Skeletal muscle satellite cell (primary cell): ENCODE results near the gene SPTLC2.
A peak's percentile ranks its signal among the peaks of the same experiment; 100 is the strongest.
"Not testable (repeated sequence)": the region's sequence is repeated elsewhere in the genome, so short reads cannot be mapped to it uniquely, and the experiment has no call there.

Experiments used
- H3K27me3 ChIP-seq: 2 replicates; pipeline ENCODE4 v1.7.0; 2013; ENCODE audit warnings: low read length; ENCODE audit not compliant: control insufficient read depth, insufficient read depth
- H3K36me3 ChIP-seq: 2 replicates; pipeline ENCODE4 v1.7.0; 2013; ENCODE audit warnings: mild to moderate bottlenecking, control low read depth, low read length; ENCODE audit not compliant: insufficient read depth
- H3K4me1 ChIP-seq: 2 replicates; pipeline ENCODE4 v1.7.0; 2013; ENCODE audit warnings: low read length; ENCODE audit not compliant: control insufficient read depth, insufficient read depth
- H3K4me2 ChIP-seq: 2 replicates; pipeline ENCODE4 v1.7.0; 2013; ENCODE audit warnings: mild to moderate bottlenecking, low read length
- H3K4me3 ChIP-seq: 2 replicates; pipeline ENCODE4 v1.7.0; 2013; ENCODE audit warnings: low read length
- H3K9ac ChIP-seq: 2 replicates; pipeline ENCODE4 v1.7.0; 2013; ENCODE audit warnings: mild to moderate bottlenecking, low read depth, low read length, moderate library complexity
- H3K9me3 ChIP-seq: replicated peaks from 2 replicates; pipeline ENCODE4 v1.7.0; 2013; ENCODE audit warnings: mild to moderate bottlenecking, control low read depth, low read length

SPTLC2 gene

DNA sequence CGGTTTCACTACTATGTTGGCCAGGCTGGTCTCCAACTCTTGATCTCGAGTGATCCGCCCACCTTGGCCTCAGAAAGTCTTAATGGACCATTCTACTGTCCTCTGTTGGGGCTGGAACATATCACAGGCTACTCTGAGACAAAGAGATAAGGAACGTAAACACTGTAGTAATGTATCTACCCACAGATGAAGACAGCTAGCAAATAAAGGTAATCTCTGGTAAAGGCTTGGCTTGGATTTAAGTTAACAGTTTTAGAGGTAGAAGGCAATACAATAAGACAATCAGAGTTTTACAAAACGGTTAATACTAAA is 73.2 kb downstream of the SPTLC2 start:
- H3K27me3 ChIP-seq: no peaks in the 10 kb centered on the region
- H3K9me3 ChIP-seq: no peaks in the 10 kb centered on the region
- H3K36me3 ChIP-seq: peaks cover 40% of the 10 kb centered on the region
- H3K4me2 ChIP-seq: no peak overlapping the region
- H3K4me1 ChIP-seq: peaks cover 18% of the 10 kb centered on the region
- H3K9ac ChIP-seq: no peak overlapping the region
- H3K4me3 ChIP-seq: no peak overlapping the region

- peaks cover 37% of the 10 kb centered on the region for H3K36me3 ChIP-seq
- H3K9me3 ChIP-seq: no peaks in the 10 kb centered on the region
- H3K4me2 ChIP-seq: no peak overlapping the region
- peak overlapping the region; percentile 44 for H3K9ac ChIP-seq
- peaks cover 18% of the 10 kb centered on the region for H3K4me1 ChIP-seq
- H3K27me3 ChIP-seq: no peaks in the 10 kb centered on the region
- no peak overlapping the region for H3K4me3 ChIP-seq
Observed at GRCh38 chr14:77542421-77543239, 73.8 kb downstream of the SPTLC2 start.

DNA sequence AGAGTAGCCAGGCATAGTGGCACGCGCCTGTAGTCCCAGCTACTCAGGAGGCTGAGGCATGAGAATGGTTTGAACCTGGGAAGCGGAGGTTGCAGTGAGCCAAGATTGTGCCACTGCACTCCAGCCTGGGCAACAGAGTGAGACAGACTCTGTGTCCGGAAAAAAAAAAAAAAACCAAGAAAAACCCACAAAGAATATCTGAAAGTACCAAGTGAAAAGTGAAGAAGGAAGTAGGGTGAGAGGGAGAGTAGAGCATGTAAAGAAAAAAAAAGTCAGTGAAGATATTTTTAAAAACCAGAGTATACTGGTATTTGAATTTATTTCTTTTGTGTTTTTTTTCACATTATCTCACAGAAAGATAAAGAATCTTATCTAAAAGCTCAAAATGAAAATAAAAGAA is 74.5 kb downstream of the SPTLC2 start:
- Histone ChIP-seq H3K9ac (no peak overlapping the region), H3K9me3 (no peaks in the 10 kb centered on the region), H3K36me3 (peaks cover 30% of the 10 kb centered on the region), H3K4me2 (no peak overlapping the region), H3K4me1 (peaks cover 18% of the 10 kb centered on the region), H3K4me3 (no peak overlapping the region), H3K27me3 (no peaks in the 10 kb centered on the region)

- H3K36me3 ChIP-seq: peaks cover 13% of the 10 kb centered on the region
- H3K4me3 ChIP-seq: not testable (repeated sequence)
Observed at GRCh38 chr14:77536951-77537350, 79.5 kb downstream of the SPTLC2 start.

DNA sequence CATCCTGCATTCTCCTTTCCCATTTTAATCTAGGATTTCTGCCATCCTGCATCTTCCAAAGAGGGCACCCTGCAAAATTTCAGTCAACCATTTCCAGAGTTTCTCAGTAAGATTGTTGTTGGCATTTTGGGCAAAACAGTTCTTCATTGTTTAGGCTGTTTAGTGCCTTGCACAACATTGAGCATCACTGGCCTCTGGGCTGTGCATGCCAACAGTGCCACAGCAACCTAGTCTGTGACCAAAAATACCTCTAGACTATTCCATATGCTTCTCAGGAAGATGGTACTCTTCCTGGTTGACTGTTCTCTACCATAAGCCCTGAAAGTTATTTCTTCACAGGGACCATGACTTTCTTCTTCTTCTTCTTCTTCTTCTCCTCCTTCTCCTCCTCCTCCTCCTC is 85.4 kb downstream of the SPTLC2 start:
- Histone ChIP-seq H3K4me2 (no peak overlapping the region), H3K36me3 (peaks cover 5% of the 10 kb centered on the region), H3K4me3 (no peak overlapping the region), H3K9ac (no peak overlapping the region), H3K4me1 (no peaks in the 10 kb centered on the region), H3K27me3 (no peaks in the 10 kb centered on the region), H3K9me3 (no peaks in the 10 kb centered on the region)

More at GRCh38 chr14:77536951-77537350, 79.5 kb downstream of the SPTLC2 start:
- not testable (repeated sequence) for H3K9ac ChIP-seq, H3K9me3 ChIP-seq, H3K4me2 ChIP-seq, H3K27me3 ChIP-seq, H3K4me1 ChIP-seq

DNA sequence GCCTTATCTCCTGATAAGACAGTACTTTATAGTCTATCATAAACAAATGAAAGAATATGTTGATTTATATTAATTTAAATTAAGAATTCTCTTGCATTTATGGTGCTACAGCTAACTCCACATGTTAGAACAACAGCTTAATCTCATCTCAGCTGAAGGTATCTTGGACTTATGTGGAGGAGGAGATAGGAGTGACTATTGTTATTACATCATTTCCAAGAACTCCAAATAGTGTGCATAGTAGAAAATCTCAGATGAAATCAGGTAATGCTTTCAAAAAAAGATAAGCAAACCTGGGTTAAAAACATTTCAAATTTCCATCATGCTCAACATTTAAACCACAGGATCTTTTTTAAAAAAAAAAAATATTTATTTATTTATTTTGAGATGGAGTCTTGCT is 86.5 kb downstream of the SPTLC2 start:
- H3K4me1 ChIP-seq: no peaks in the 10 kb centered on the region
- H3K4me3 ChIP-seq: no peak overlapping the region
- no peaks in the 10 kb centered on the region for H3K36me3 ChIP-seq
- no peak overlapping the region for H3K9ac ChIP-seq
- no peak overlapping the region for H3K4me2 ChIP-seq
- H3K9me3 ChIP-seq: no peaks in the 10 kb centered on the region
- no peaks in the 10 kb centered on the region for H3K27me3 ChIP-seq

GRCh38 chr14:77529213-77529612 is 87.2 kb downstream of the SPTLC2 start:
- Histone ChIP-seq H3K4me3 (no peak overlapping the region), H3K9me3 (no peaks in the 10 kb centered on the region), H3K36me3 (peaks cover 5% of the 10 kb centered on the region), H3K4me2 (no peak overlapping the region), H3K27me3 (no peaks in the 10 kb centered on the region), H3K4me1 (no peaks in the 10 kb centered on the region), H3K9ac (no peak overlapping the region)

DNA sequence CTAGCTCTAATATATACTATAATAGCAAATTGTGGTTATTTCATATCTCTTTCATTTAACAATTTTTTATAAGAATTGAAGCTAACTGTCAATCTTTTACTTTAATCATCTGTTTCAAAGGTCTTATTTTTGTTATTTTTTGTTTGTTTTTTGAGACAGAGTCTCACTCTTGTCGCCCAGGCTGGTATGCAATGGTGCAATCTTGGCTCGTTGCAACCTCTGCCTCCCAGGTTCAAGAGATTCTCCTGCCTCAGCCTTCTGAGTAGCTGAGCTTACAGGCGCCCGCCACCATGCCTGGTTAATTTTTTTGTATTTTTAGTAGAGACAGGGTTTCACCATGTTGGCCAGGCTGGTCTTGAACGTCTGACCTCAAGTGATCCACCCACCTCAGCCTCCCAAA is 87.7 kb downstream of the SPTLC2 start:
- not testable (repeated sequence) for H3K27me3 ChIP-seq, H3K4me2 ChIP-seq, H3K36me3 ChIP-seq, H3K4me1 ChIP-seq, H3K9me3 ChIP-seq, H3K9ac ChIP-seq, H3K4me3 ChIP-seq

DNA sequence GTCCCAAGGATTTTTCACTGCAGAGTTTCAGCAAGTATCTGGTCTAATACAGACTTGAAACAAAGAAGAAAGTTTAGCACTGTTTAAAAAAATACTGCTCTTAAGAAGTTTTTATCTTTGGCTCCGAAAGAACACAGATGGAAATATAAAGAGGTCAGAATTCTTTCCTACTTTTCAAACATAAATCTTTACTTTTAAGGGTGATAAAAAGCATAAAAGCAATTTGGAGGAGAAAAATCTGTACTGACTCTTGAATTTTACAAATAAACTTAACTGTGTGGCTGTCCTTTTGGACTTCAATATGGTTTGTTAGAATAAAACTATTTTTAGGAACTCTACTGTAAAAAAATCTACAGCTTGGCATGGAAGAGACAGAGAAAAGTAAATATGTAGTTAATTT is 90.2 kb downstream of the SPTLC2 start:
- Histone ChIP-seq H3K4me2 (no peak overlapping the region), H3K27me3 (no peaks in the 10 kb centered on the region), H3K36me3 (peaks cover 13% of the 10 kb centered on the region), H3K4me3 (no peak overlapping the region), H3K9me3 (no peaks in the 10 kb centered on the region), H3K9ac (no peak overlapping the region), H3K4me1 (no peaks in the 10 kb centered on the region)

- no peaks in the 10 kb centered on the region for H3K27me3 ChIP-seq
- H3K4me1 ChIP-seq: no peaks in the 10 kb centered on the region
- H3K9ac ChIP-seq: no peak overlapping the region
- H3K36me3 ChIP-seq: peaks cover 29% of the 10 kb centered on the region
- H3K4me2 ChIP-seq: no peak overlapping the region
- no peaks in the 10 kb centered on the region for H3K9me3 ChIP-seq
- H3K4me3 ChIP-seq: no peak overlapping the region
Observed at GRCh38 chr14:77524536-77524935, 91.9 kb downstream of the SPTLC2 start.

GRCh38 chr14:77523109-77523508 is 93.3 kb downstream of the SPTLC2 start:
- no peaks in the 10 kb centered on the region for H3K9me3 ChIP-seq
- H3K4me2 ChIP-seq: no peak overlapping the region
- H3K9ac ChIP-seq: no peak overlapping the region
- H3K4me3 ChIP-seq: no peak overlapping the region
- no peaks in the 10 kb centered on the region for H3K27me3 ChIP-seq
- H3K4me1 ChIP-seq: no peaks in the 10 kb centered on the region
- H3K36me3 ChIP-seq: peaks cover 34% of the 10 kb centered on the region

DNA sequence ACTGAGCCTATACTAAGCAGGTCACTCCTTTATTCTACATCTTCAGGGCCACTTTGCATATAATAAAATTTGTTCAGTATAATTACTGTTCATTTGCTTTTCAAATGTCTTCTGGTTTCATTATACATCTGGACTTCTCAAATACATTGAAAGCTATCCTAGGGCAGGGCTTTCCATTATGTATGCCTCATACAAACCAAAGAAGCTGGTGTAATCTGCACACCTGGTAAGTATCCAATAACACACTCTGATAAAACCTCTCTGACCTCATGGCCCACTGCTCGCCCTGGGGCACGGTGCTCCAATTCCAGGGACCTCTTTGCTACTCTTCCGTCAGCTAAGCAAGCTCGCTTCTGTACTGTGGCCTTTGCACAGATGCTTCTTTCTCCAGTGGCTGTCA is 95.9 kb downstream of the SPTLC2 start:
- Histone ChIP-seq H3K4me3 (no peak overlapping the region), H3K36me3 (peaks cover 45% of the 10 kb centered on the region), H3K4me2 (no peak overlapping the region)

More for the DNA sequence above, 95.9 kb downstream of the SPTLC2 start:
- Histone ChIP-seq H3K9ac (no peak overlapping the region), H3K4me1 (no peaks in the 10 kb centered on the region), H3K27me3 (no peaks in the 10 kb centered on the region), H3K9me3 (no peaks in the 10 kb centered on the region)
